NCI-H2029 treated with DMSO at 0.1 percent for 48 hours (cell line): Measurements from ENCODE around the gene GPR176.
"Not testable (repeated sequence)": the region's sequence is repeated elsewhere in the genome, so short reads cannot be mapped to it uniquely, and the experiment has no call there.

ENCODE experiments used
- DNase-seq: peaks from one replicate; lab custom pipeline; 2025; lab: John Stamatoyannopoulos, UW

GPR176 gene

GRCh38 chr15:39936187-39936586, 16.1 kb upstream of the GPR176 start:
- DNase-seq: no peak

GRCh38 chr15:39935241-39935640, 15.2 kb upstream of the GPR176 start:
- no peak for DNase-seq

- DNase-seq: no peak
Observed at GRCh38 chr15:39934397-39935071, 14.5 kb upstream of the GPR176 start.

- no peak for DNase-seq
Observed at GRCh38 chr15:39931615-39932014, 11.5 kb upstream of the GPR176 start.

GRCh38 chr15:39926526-39926925, 6.5 kb upstream of the GPR176 start:
- no peak for DNase-seq

- no peak for DNase-seq
Observed at GRCh38 chr15:39925112-39925842, 5.2 kb upstream of the GPR176 start.

- DNase-seq: no peak
Observed at GRCh38 chr15:39924437-39924836, 4.4 kb upstream of the GPR176 start.

- no peak for DNase-seq
Observed at GRCh38 chr15:39922462-39923092, 2.5 kb upstream of the GPR176 start.

GRCh38 chr15:39921274-39921638, 1.2 kb upstream of the GPR176 start:
- DNase-seq: no peak

- DNase-seq: no peak
Observed at GRCh38 chr15:39920510-39921273, 626 bp upstream of the GPR176 start.

- DNase-seq: no peak
Observed at GRCh38 chr15:39919411-39919747, 687 bp downstream of the GPR176 start.

- no peak for DNase-seq
Observed at GRCh38 chr15:39918688-39919385, 1.2 kb downstream of the GPR176 start.

GRCh38 chr15:39914977-39915376, 5.1 kb downstream of the GPR176 start:
- DNase-seq: no peak

- no peak for DNase-seq
Observed at GRCh38 chr15:39909007-39909406, 11.1 kb downstream of the GPR176 start.

GRCh38 chr15:39908186-39908585, 11.9 kb downstream of the GPR176 start:
- no peak for DNase-seq

GRCh38 chr15:39907216-39907615, 12.8 kb downstream of the GPR176 start:
- DNase-seq: no peak

GRCh38 chr15:39904115-39904514, 16.0 kb downstream of the GPR176 start:
- no peak for DNase-seq

- DNase-seq: no peak
Observed at GRCh38 chr15:39898317-39898716, 21.7 kb downstream of the GPR176 start.

- no peak for DNase-seq
Observed at GRCh38 chr15:39896846-39897245, 23.2 kb downstream of the GPR176 start.

- no peak for DNase-seq
Observed at GRCh38 chr15:39896101-39896500, 24.0 kb downstream of the GPR176 start.

- not testable (repeated sequence) for DNase-seq
Observed at GRCh38 chr15:39893051-39893450, 27.0 kb downstream of the GPR176 start.

- DNase-seq: no peak
Observed at GRCh38 chr15:39892418-39892817, 27.6 kb downstream of the GPR176 start.
